Esophagus muscularis mucosa (tissue), 4 donors: ENCODE measurements around the gene FAM184B.
"Not testable (repeated sequence)": the region's sequence is repeated elsewhere in the genome, so short reads cannot be mapped to it uniquely, and the experiment has no call there.

Experiments
- CTCF ChIP-seq, 3 experiments: fragments of 200-600 bp in 2 of 3; fragments of 450-650 bp in 1 of 3; sonication (generic) in 2 of 3; IDR thresholded peaks; one replicate each; pipeline ENCODE4 v1.5.1; 2017 to 2019; ENCODE audit warnings: antibody characterized with exemption in 3 of 3, mild to moderate bottlenecking in 2 of 3, moderate library complexity in 1 of 3
- EP300 ChIP-seq: sonication (generic); formaldehyde crosslinking; IDR thresholded peaks from one replicate; pipeline ENCODE4 v1.6.1; 2017; ENCODE audit warnings: antibody characterized with exemption
- POLR2A ChIP-seq: fragments of 450-650 bp; IDR thresholded peaks from one replicate; pipeline ENCODE4 v1.6.1; 2017; ENCODE audit warnings: antibody characterized with exemption, moderate library complexity, mild to moderate bottlenecking, low read depth

DNA sequence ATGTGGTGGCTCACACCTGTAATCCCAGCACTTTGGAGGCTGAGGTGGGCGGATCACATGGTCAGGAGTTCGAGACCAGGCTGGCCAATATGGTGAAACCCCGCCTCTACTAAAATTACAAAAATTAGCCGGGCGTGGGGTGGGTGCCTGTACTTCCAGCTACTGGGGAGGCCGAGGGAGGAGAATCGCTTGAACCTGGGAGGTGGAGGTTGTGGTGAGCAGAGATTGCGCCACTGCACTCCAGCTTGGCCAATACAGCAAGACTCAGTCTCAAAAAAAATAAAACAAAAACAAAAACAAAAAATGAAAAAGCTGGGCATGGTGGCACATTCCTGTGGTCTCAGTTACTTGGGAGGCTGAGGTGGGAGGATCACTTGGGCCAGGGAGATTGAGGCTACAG lies 70.2 kb downstream of the FAM184B start:
- TF ChIP-seq CTCF (IDR thresholded peaks at IDR 0.05); EP300; POLR2A: not testable (repeated sequence)
